ENCODE results near the gene VAV2. TPM values are rescaled to one million over a fixed set of nuclear protein-coding genes. Genes with fewer than 3 reads are reported as not detected.

The VAV2 gene
- total RNA-seq, 1 donor from 2014 or later, result 4.9 TPM

- no peak for DNase-seq
- no peak for ATAC-seq (ENCODE audit: poor library complexity)
These were observed 97.5 kb downstream of the VAV2 start for GRCh38 chr9:133894377-133895321.

DNA sequence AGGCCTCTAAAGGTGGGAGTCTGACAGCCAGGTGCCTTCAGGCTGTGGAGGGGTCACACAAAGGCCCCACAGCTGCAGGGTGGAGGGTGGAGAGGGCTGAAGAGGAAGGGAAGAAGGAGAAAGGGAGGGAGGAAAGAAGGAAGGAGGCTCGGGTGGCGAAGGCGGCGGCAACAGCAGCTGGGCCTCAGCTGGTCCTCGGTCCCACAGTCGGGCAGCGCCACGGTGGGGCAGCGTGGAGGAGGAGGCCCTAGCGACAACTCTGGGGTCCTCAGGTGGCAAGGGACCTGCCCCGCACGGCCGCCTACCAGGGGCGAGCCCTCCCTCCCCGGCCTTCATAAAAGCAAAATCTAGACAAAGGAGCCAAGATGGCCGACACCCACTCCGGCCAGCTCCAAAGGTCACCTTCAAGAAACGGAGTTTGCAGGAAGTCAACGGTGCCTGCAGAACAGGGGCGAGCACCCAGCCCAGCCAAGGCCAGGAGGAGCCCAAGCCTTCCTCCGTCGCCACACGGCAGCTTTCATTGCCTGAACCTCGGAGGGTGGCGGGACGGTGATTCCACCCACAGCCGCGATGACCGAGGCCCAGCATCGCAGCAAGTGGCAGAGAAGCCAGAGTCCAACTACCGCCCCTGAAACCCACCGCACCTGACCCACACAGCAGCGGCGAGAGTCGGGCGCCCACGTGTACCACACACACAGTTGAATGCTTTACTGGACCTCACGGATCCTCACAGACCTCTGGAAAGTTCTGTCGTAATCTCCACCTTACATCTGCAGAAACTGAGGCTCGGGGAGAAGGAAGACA lies 98.7 kb downstream of the VAV2 start:
- ATAC-seq (ENCODE audit: poor library complexity), result no peak
- intact Hi-C loops (cut with DNase I), result no loop called here
- DNase-seq, result no peak

More at GRCh38 chr9:133894377-133895321, 97.5 kb downstream of the VAV2 start:
- intact Hi-C loops (cut with DNase I), result no loop called here

DNA sequence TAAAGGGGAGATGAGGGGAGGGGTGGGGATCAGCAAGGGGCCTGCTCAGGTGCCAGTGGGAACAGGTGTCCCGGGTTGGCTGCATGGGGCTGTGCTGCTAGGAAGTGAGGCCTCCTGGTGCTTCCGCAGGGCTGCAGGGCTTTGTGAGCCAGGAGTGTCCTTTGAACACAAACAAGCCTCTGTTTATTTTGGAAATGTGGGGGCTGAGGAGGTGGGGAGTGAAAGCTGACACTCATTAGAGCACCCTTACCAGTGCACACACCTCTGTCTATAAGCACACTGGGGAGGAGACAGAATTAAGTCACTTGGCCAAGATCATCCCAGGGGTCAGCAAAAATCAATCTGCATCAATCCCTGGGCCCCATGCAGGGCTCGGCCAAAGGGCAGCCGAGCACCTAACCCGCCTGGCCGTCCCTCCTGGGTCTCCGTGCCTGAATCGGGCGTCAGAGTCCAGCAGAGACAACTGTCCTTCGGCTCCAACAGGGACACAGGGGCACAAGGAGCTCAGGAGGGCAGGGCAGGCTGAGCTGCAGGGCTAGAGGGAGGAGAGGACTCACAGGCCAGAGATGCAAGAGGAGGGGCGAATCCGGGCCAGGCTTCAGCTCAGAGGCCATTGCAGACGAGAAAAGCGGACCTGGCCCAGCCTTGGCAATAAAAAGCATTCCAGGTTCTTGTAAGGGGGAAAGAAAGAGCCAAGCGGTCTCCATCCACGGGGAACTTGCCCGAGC lies 99.8 kb downstream of the VAV2 start:
- DNase-seq (no peak), ATAC-seq (ENCODE audit: poor library complexity) (no peak)
- intact Hi-C loops (cut with DNase I), result no loop called here

- intact Hi-C loops (cut with DNase I), result no loop called here
- DNase-seq, result no peak
- ATAC-seq (ENCODE audit: poor library complexity), result no peak
These were observed 100.4 kb downstream of the VAV2 start for GRCh38 chr9:133891741-133892140.

- no peak for DNase-seq
- intact Hi-C loops (cut with DNase I), result no loop called here
- no peak for ATAC-seq (ENCODE audit: poor library complexity)
These were observed 101.5 kb downstream of the VAV2 start for GRCh38 chr9:133890583-133890982.

DNA sequence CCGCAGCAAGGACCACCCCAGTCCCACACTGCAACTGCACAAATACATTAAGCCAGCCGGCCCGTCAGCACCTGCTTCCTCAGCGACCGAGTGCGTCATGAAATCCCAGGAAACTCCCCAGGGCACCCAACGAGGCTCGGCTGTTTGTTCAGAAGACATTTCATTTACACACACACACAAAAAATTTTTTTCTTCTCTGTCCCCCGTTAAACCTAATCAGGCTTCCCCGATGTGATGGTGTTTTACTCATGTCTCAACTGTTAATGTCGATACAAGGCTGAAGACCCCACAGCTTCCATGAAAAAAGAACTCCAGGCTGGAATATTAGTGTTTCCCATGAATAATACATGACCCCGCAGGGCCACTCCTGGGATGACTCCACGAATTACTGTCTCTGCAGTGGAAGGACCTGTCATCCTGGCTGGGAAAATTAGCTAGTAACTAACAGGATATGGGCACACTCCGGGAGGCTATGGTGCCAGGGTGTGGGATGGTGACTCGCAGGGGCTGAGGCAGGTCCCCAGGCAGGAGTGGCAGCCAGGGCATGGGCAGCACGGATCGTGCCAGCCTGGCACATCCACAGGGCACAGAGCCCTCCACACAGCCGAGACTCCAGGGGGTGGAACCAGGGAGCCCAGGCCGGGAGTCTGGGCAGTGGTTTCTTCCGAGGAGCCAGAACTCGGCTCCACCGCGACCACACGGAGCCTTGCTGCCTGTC lies 102.4 kb downstream of the VAV2 start:
- DNase-seq, result no peak
- intact Hi-C loops (cut with DNase I), result no loop called here
- ATAC-seq (ENCODE audit: poor library complexity), result no peak

DNA sequence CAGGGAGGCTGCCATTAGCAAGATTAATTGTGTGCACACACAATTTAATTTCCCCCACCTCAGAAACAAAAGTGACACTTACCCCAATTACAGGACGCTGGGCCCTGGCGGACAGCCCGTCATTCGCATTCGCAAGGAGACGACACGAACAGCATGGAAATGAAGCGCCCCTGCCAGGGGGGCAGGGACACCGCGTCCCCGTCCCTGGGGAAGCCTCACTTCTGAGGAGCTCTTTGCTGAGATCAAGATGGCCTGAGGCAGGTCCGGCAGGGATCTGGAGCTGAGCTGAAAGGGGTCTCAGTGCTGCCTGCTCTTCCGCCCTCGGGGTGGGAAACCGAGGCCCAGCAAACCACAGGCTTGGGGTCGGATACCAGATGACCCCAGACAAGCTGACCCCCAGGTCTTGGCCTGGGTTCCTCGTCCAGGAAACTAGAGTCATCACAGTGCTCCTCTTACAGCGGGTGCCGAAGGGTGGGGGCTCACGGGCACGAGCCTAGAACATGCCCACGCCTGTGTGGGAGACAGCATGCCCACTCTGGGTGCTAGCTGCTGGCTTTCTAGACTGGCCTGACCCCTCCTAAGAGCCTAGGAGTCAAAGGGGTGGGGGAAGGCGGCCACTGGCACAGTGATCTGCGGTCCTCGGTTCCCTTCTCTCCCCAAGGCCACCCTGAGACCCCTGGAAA lies 103.2 kb downstream of the VAV2 start:
- no peak for DNase-seq
- ATAC-seq (ENCODE audit: poor library complexity), result no peak
- intact Hi-C loops (cut with DNase I), result no loop called here

GRCh38 chr9:133888048-133888808 lies 103.9 kb downstream of the VAV2 start:
- ATAC-seq (ENCODE audit: poor library complexity) (no peak), DNase-seq (no peak)
- intact Hi-C loops (cut with DNase I), result no loop called here

DNA sequence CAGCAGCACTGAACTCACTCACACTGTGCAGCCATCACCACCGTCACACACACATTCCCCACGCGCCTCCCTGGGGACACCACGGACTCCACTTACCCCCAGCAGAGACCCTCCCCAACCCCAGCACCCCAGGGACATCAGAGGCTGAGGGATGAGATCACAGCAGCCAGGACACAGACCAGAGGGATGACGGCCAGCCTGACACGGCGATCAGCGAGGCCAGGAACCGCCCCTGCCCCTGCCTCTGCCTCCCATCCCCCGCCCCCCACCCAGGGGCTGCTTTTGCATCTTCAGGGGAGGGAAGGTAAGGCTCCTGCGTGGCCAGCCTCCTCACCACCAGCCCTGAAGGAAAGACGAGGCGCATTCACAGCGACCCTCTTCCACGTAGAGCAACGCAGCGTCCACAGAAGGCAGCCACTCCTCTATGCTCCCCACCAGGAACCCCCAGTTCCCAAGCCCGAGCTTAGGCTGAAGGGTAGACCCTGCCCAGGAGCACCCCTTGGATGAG lies 104.5 kb downstream of the VAV2 start:
- intact Hi-C loops (cut with DNase I), result no loop called here
- DNase-seq (no peak), ATAC-seq (ENCODE audit: poor library complexity) (no peak)

DNA sequence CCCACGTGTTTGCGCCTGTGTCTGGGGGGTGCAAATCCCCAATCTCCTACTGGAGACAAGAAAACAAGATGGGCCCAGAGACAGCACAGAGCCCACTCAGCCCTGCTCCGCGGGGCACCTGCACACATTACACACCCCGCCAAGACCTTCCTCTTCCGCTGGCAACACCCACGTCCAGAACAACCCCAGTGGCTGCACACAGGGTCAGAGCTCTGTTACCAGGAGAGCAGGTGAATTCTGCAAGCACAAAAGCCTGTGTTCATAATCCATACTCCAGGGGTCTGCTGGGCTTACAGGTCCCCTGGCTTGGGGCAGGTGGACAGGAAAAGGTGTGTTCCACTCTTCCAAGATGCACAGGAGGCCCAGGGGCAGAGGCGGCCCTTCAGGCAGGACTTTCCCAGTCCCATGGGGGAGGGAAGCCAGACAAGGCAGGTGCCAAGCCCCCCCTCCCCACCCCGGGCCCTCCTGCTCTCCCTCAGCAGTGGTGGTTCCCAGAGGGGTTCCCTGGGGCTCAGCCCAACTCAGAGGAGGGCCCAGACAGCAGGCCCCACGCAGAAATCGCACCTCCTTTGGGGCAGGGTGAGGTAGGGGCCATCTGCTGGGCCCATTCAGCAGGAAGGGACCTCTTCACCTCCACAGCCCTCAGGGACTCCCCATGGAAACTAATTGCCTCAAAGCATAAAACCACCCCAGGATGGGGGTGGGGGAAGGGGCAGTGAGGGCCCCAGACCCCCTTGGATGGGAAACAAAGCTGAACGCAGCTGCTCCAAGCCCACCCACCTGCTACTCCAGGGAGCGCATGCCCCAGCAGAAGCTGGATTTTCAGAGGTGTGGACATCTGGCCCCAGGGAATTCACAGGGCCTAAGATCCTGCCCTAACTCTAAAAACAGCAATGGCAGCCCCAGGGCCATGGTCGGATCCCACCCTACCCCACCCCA lies 105.3 kb downstream of the VAV2 start:
- ATAC-seq (ENCODE audit: poor library complexity) (no peak), DNase-seq (no peak)
- intact Hi-C loops (cut with DNase I), result no loop called here

DNA sequence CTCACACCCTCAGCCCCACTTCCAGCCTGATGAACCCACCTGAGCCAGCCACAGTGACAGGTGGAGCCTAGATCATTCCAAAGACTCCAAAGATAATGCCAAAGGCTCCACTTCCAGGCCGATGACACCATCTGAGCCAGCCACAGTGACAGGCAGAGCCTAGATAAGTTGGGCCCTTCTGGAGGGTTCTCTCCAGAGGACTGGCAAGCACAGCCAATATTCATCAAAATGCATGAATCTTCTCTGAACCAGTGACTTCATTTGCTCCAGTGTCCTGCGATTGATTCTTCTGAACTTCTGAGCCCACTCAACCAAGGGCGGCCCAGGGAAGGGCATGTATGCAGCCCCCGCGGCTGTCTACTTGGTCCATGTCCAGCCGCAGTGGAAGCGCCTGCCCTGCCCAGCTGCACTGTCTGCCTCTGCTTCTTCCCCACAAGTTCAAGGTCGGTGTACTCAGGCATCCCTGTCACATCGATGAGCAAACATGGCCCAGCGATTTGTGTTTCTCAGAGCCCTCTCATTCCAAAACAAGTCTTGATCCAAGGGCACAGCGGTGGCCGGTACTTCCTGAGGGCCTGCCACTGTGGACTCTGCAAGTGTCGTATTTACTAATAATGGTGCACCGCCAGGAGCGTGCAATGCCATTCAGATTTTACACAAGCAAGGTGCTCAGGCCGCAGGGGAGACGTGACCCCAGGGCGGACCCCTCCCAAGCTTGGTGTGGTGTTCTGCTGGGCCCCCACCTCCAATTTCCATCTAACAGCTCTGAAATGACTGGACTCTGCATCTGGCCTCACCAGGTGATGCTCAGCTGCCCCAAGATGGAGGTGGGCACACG lies 107.0 kb downstream of the VAV2 start:
- intact Hi-C loops (cut with DNase I), result no loop called here
- ATAC-seq (ENCODE audit: poor library complexity), result no peak

DNA sequence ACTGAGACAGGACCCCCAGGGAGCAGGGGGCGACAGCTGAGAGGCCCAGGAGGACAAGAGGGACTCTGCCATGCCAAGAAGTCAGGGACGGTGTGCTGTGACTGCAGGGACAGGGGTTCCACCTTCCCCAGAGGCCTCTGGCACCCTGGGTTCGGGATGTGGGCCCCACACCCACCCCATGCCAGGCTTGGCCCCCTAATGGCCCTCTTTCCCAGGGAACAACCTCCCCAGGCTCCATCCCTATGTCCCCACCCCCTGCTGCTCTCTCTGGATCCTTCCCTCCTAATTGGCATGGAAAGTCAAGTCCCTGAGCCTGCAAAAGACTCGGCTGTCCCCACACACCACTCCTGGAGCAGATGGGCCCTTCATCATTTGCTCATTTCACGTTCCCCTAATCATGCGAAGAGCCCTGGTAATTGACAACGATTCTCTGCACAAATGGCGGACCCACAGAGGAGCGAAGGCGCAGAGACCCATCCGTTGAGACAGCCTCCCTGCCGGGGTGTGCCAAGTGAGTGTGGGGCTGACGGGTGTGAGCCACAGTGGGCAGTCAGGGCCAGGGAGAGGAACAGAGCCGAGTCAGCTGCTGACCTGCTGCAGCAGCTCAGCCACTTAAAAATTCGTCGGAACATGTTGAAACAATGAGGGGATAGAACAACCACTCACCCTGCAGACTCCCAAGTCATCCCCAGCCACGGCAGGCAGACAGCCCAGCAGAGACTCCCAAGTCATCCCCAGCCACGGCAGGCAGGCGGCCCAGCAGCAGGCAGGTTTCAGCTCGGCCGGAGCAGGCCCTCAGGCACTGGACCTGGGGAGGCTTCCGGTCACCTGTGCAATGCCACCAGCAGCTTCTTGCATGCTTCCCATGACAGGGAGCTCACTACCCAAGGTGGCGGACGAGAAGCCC lies 109.0 kb downstream of the VAV2 start:
- DNase-seq (no peak), ATAC-seq (ENCODE audit: poor library complexity) (no peak)
- intact Hi-C loops (cut with DNase I), result no loop called here

More for the DNA sequence above, 107.0 kb downstream of the VAV2 start:
- no peak for DNase-seq

GRCh38 chr9:133881671-133882381 lies 110.3 kb downstream of the VAV2 start:
- DNase-seq, result no peak

More at GRCh38 chr9:133881671-133882381, 110.3 kb downstream of the VAV2 start:
- intact Hi-C loops (cut with DNase I), result no loop called here
- ATAC-seq (ENCODE audit: poor library complexity), result peak; percentile 38

Data from Right ventricle myocardium superior (tissue), 1 donor.